Heart left ventricle (tissue), 16 donors: Measurements from ENCODE around the gene EIPR1. TPM values are rescaled to one million over a fixed set of nuclear protein-coding genes. Genes with fewer than 3 reads are reported as not detected.

Experiments used
- ATAC-seq, 4 donors: fragments of 200-7000 bp; cut with Tn5 transposase; one replicate each; pipeline ENCODE4 v1.9.1; 2020 to 2022; ENCODE audit warnings: moderate library complexity in 4 of 4, mild to moderate bottlenecking in 3 of 4, moderate number of reproducible peaks in 1 of 4
- DNase-seq, 5 donors: peaks; one replicate each; pipeline ENCODE4 v3.0.0-alpha.2; 2020
- H3K27ac ChIP-seq, 12 donors: fragments of 200-600 bp; sonication (generic) in 4 of 12; one replicate each; pipeline versions ENCODE4 v1.5.0 to v1.8.0; 2016 to 2022; ENCODE audit warnings: mild to moderate bottlenecking in 2 of 12
- H3K27me3 ChIP-seq, 9 donors: fragments of 200-600 bp; sonication (generic) in 2 of 9; one replicate each; pipeline versions ENCODE4 v1.5.1 to v1.8.0; 2016 to 2022; ENCODE audit warnings: mild to moderate bottlenecking in 3 of 9
- H3K36me3 ChIP-seq, 9 donors: fragments of 200-600 bp; sonication (generic) in 2 of 9; one replicate each; pipeline versions ENCODE4 v1.5.0 to v1.8.0; 2018 to 2022; ENCODE audit warnings: mild to moderate bottlenecking in 2 of 9
- H3K4me1 ChIP-seq, 12 donors: fragments of 200-600 bp; sonication (generic) in 4 of 12; one replicate each; pipeline versions ENCODE4 v1.5.0 to v1.8.0; 2016 to 2022; ENCODE audit warnings: mild to moderate bottlenecking in 3 of 12
- H3K4me3 ChIP-seq, 12 donors: fragments of 200-600 bp; sonication (generic) in 4 of 12; one replicate each; pipeline versions ENCODE4 v1.5.0 to v1.8.0; 2017 to 2022; ENCODE audit warnings: mild to moderate bottlenecking in 9 of 12, moderate library complexity in 4 of 12
- H3K9me3 ChIP-seq, 12 donors: fragments of 200-600 bp; sonication (generic) in 4 of 12; one replicate each; pipeline versions ENCODE4 v1.5.0 to v1.8.0; 2016 to 2022; ENCODE audit warnings: mild to moderate bottlenecking in 1 of 12
- CTCF ChIP-seq, 12 donors: fragments of 200-600 bp; sonication (generic) in 4 of 12; IDR thresholded peaks; one replicate each; pipeline versions ENCODE4 v1.5.0 to v1.8.0; 2018 to 2022; ENCODE audit warnings: antibody characterized with exemption in 12 of 12, mild to moderate bottlenecking in 5 of 12
- POLR2A ChIP-seq, 2 donors: fragments of 450-650 bp; IDR thresholded peaks; one replicate each; pipeline ENCODE4 v1.6.1; 2017; ENCODE audit warnings: antibody characterized with exemption in 2 of 2, mild to moderate bottlenecking in 2 of 2, moderate library complexity in 2 of 2
- WGBS, 4 donors: extraction: QIAGEN DNeasy Blood & Tissue Kit in 2 of 4; methylation state at CpG; one replicate each; pipeline versions ENCODE4 v1.1.5 to v1.1.7; 2013 to 2018; 5-methylcytosine and 5-hydroxymethylcytosine counted together
- intact Hi-C, 10 donors: fragments of 100-400 bp; cut with DNase I; formaldehyde crosslinking; loops; one replicate each; pipeline versions ENCODE4 v1.11.1 to v1.14.2; 2022
- polyA plus RNA-seq, 2 donors: library from polyadenylated mRNA; stranded (reverse); fragments of 200-250 nt; gene quantifications; one replicate each; pipeline ENCODE4 v1.2.3, GENCODE V29; 2013
- total RNA-seq, 9 donors: library from RNA; depleted of rRNA in 2 of 9; stranded (reverse); fragments of >200 nt in 2 of 9; fragmentation: NEBNext Ultra II Directional in 3 of 9; extraction: Animal tissue kit (Norgen Biotek cat#: 25700) in 3 of 9; gene quantifications; one replicate each; pipeline versions ENCODE4 v1.1.0 to v1.2.4, GENCODE V29; 2016 to 2023
- donor health status: ischemic (EF 13 %, LVEDD 7.1; RV severe dilation, severe dysfunction).
- donor health status: healthy with polysubstance abuse.
- donor health status: DM: no; HTN: yes; CAD: no.
- donor health status: DM: no; HTN: no; CAD: no.
- donor health status: ischemic (EF 25% LVEDD 6.9; RV normal size, moderate dysfunction).
- donor health status: ischemic (EF 25% LVEDD 5.7; RV mildly dilated, moderate dysfunction).
- donor health status: healthy.
- donor health status: DM: yes; HTN: yes; CAD: no.
- donor health status: ischemic (EF 35%, LVEDD 5.7; RV mildly dilated, moderate dysfunction).
- donor health status: nonischemic (EF 11% LVEDD 7.7; RV severe dilation, severe dysfunction).
- donor health status: DM: yes; HTN: yes; CAD: no.
- donor health status: PGD.
- donor health status: ischemic (EF 29% LVEDD 5.4; RV normal size, mild dysfunction).
- donor health status: nonischemic (EF 23%, LVEDD 6.1; RV moderate dilation, normal function).

The EIPR1 gene
- total and polyA plus RNA-seq, 11 donors, result 7.9 to 26.1 (median 13.3) TPM

- Histone ChIP-seq H3K9me3 (no peaks in the 10 kb centered on the region), H3K27ac (no peak overlapping the region), H3K36me3 (peaks cover 0 to 23% (median 0%) of the 10 kb centered on the region in 9 donors), H3K27me3 (no peaks in the 10 kb centered on the region), H3K4me3 (no peak overlapping the region), H3K4me1 (peaks cover 0 to 6% (median 0%) of the 10 kb centered on the region in 12 donors)
- TF ChIP-seq CTCF (IDR thresholded peaks at IDR 0.05) (no peak), POLR2A (IDR thresholded peaks at IDR 0.05) (no peak)
- DNase-seq (no peak), ATAC-seq (no peak)
- intact Hi-C loops, result no loop called here
- 93 to 99% (median 97%) methylated on average over 13 of the region's 13 CpGs for WGBS, 4 donors
Measured at GRCh38 chr2:3256605-3257004, 121.0 kb downstream of the EIPR1 start.

- DNase-seq (no peak), ATAC-seq (no peak)
- Histone ChIP-seq H3K27ac (no peak overlapping the region), H3K4me1 (peaks cover 0 to 6% (median 0%) of the 10 kb centered on the region in 12 donors), H3K27me3 (no peaks in the 10 kb centered on the region), H3K4me3 (no peak overlapping the region), H3K36me3 (peaks cover 0 to 23% (median 0%) of the 10 kb centered on the region in 9 donors), H3K9me3 (no peaks in the 10 kb centered on the region)
- intact Hi-C loops, result no loop called here
- 96 to 98% (median 97%) methylated on average over 16 of the region's 16 CpGs for WGBS, 4 donors
- TF ChIP-seq CTCF (IDR thresholded peaks at IDR 0.05) (no peak), POLR2A (IDR thresholded peaks at IDR 0.05) (no peak)
Measured at GRCh38 chr2:3256157-3256556, 121.5 kb downstream of the EIPR1 start.

- H3K9me3 ChIP-seq, result peaks cover 0 to 13% (median 5%) of the 10 kb centered on the region in 12 donors
- H3K4me1 ChIP-seq, result peaks cover 0 to 6% (median 0%) of the 10 kb centered on the region in 12 donors
- intact Hi-C loops, result no loop called here
- H3K27me3 ChIP-seq, result no peaks in the 10 kb centered on the region
- no peak overlapping the region for H3K27ac ChIP-seq
- TF ChIP-seq CTCF (IDR thresholded peaks at IDR 0.05), result no peak
- no peak for TF ChIP-seq POLR2A (IDR thresholded peaks at IDR 0.05)
- no peak for DNase-seq
- H3K4me3 ChIP-seq, result no peak overlapping the region
- peak in 2 of 4 donors; percentile 60 to 77 for ATAC-seq
- WGBS, 4 donors, result 71 to 77% (median 73%) methylated on average over 10 of the region's 10 CpGs
- peaks cover 0 to 23% (median 0%) of the 10 kb centered on the region in 9 donors for H3K36me3 ChIP-seq
Measured at GRCh38 chr2:3254442-3254941, 123.1 kb downstream of the EIPR1 start.

- WGBS, 4 donors, result 83 to 91% (median 84%) methylated on average over 15 of the region's 15 CpGs
Measured at GRCh38 chr2:3253913-3254441, 123.6 kb downstream of the EIPR1 start.

More at GRCh38 chr2:3253913-3254441, 123.6 kb downstream of the EIPR1 start:
- ATAC-seq, result no peak
- peaks cover 0 to 23% (median 0%) of the 10 kb centered on the region in 9 donors for H3K36me3 ChIP-seq
- H3K9me3 ChIP-seq, result peaks cover 0 to 18% (median 9%) of the 10 kb centered on the region in 12 donors
- intact Hi-C loops, result no loop called here
- no peak overlapping the region for H3K27ac ChIP-seq
- peaks cover 0 to 6% (median 0%) of the 10 kb centered on the region in 12 donors for H3K4me1 ChIP-seq
- H3K4me3 ChIP-seq, result no peak overlapping the region
- TF ChIP-seq POLR2A (IDR thresholded peaks at IDR 0.05) (no peak), CTCF (IDR thresholded peaks at IDR 0.05) (no peak)
- no peak for DNase-seq
- no peaks in the 10 kb centered on the region for H3K27me3 ChIP-seq
